CD14-positive monocyte (primary cell): Measurements from ENCODE around the gene COX6B1. TPM values are rescaled to one million over a fixed set of nuclear protein-coding genes. Genes with fewer than 3 reads are reported as not detected.
A peak's percentile ranks its signal among the peaks of the same experiment; 100 is the strongest.

Source experiments
- DNase-seq, 3 donors: peaks; one replicate each; pipeline ENCODE4 v3.0.0-alpha.2; 2011 to 2022
- H2AFZ ChIP-seq: 2 replicates; pipeline ENCODE4 v1.6.0; 2012; ENCODE audit warnings: mild to moderate bottlenecking, low read depth, low read length, inconsistent platforms; ENCODE audit not compliant: insufficient read depth, poor library complexity, severe bottlenecking
- H3K27ac ChIP-seq, 2 donors: 1 replicate in 1 of 2; 2 replicates in 1 of 2; pipeline ENCODE4 v1.5.1; 2012 to 2013; ENCODE audit warnings: low read length in 2 of 2, control low read depth in 1 of 2, inconsistent platforms in 1 of 2, low read depth in 1 of 2, mild to moderate bottlenecking in 1 of 2
- H3K27me3 ChIP-seq, 2 donors: one replicate each; pipeline versions ENCODE4 v1.6.0 to v1.6.1; 2011 to 2013; ENCODE audit warnings: low read length in 2 of 2; ENCODE audit not compliant: control insufficient read depth in 2 of 2, insufficient read depth in 2 of 2
- H3K36me3 ChIP-seq, 2 donors: replicated peaks in 1 of 2; 1 replicate in 1 of 2; 2 replicates in 1 of 2; pipeline versions ENCODE4 v1.5.1 to v1.6.1; 2012 to 2013; ENCODE audit warnings: low read length in 2 of 2, control low read depth in 1 of 2, inconsistent platforms in 1 of 2, mild to moderate bottlenecking in 1 of 2; ENCODE audit not compliant: insufficient read depth in 2 of 2, control insufficient read depth in 1 of 2
- H3K4me1 ChIP-seq, 2 donors: 1 replicate in 1 of 2; 2 replicates in 1 of 2; pipeline versions ENCODE4 v1.5.1 to v1.6.1; 2012 to 2013; ENCODE audit warnings: low read length in 2 of 2, control low read depth in 1 of 2, inconsistent platforms in 1 of 2, mild to moderate bottlenecking in 1 of 2, moderate library complexity in 1 of 2; ENCODE audit not compliant: insufficient read depth in 2 of 2, control insufficient read depth in 1 of 2
- H3K4me2 ChIP-seq: replicated peaks from 2 replicates; pipeline ENCODE3; 2012; ENCODE audit warnings: low read length, moderate library complexity, mild to moderate bottlenecking; ENCODE audit not compliant: poor library complexity, severe bottlenecking; ENCODE audit errors: extremely low read depth
- H3K4me3 ChIP-seq, 3 experiments: fragments of 200-600 bp in 1 of 3; sonication (generic) in 1 of 3; replicated peaks in 1 of 3; 1 replicate in 2 of 3; 2 replicates in 1 of 3; pipeline ENCODE4 v1.5.1; 2011 to 2013; ENCODE audit warnings: low read length in 3 of 3, mild to moderate bottlenecking in 3 of 3, control low read depth in 2 of 3, low read depth in 2 of 3, inconsistent platforms in 1 of 3, moderate library complexity in 1 of 3
- H3K79me2 ChIP-seq: 2 replicates; pipeline ENCODE4 v1.6.0; 2012; ENCODE audit warnings: mild to moderate bottlenecking, control low read depth, inconsistent platforms, low read length, moderate library complexity; ENCODE audit not compliant: insufficient read depth
- H3K9ac ChIP-seq: 2 replicates; pipeline ENCODE4 v1.6.0; 2017; ENCODE audit warnings: low read length, mild to moderate bottlenecking; ENCODE audit not compliant: insufficient read depth, poor library complexity, severe bottlenecking
- H3K9me3 ChIP-seq, 2 donors: replicated peaks in 1 of 2; 1 replicate in 1 of 2; 2 replicates in 1 of 2; pipeline versions ENCODE4 v1.5.1 to v1.6.1; 2012 to 2013; ENCODE audit warnings: low read length in 2 of 2, control low read depth in 1 of 2; ENCODE audit not compliant: control insufficient read depth in 1 of 2, insufficient read depth in 1 of 2
- H4K20me1 ChIP-seq: 2 replicates; pipeline ENCODE4 v1.6.0; 2012; ENCODE audit warnings: mild to moderate bottlenecking, low read length, control low read depth, moderate library complexity; ENCODE audit not compliant: insufficient read depth
- H3K27ac Mint-ChIP-seq, 7 donors: one replicate each; pipeline ENCODE4 v1.8.0; 2020; ENCODE audit warnings: mild to moderate bottlenecking in 7 of 7, mixed read lengths in 7 of 7, moderate library complexity in 6 of 7, inconsistent platforms in 2 of 7
- H3K27me3 Mint-ChIP-seq, 3 donors: one replicate each; pipeline ENCODE4 v1.8.0; 2021 to 2022; ENCODE audit warnings: low read depth in 3 of 3, mild to moderate bottlenecking in 3 of 3, mixed read lengths in 3 of 3, moderate library complexity in 3 of 3, inconsistent platforms in 1 of 3
- H3K36me3 Mint-ChIP-seq, 2 donors: one replicate each; pipeline ENCODE4 v1.8.0; 2020; ENCODE audit warnings: mixed read lengths in 2 of 2, inconsistent platforms in 1 of 2, mild to moderate bottlenecking in 1 of 2
- H3K4me1 Mint-ChIP-seq: one replicate; pipeline ENCODE4 v1.8.0; 2020; ENCODE audit warnings: mild to moderate bottlenecking, mixed read lengths
- H3K4me3 Mint-ChIP-seq, 2 donors: one replicate each; pipeline ENCODE4 v1.8.0; 2020; ENCODE audit warnings: mild to moderate bottlenecking in 2 of 2, mixed read lengths in 2 of 2, moderate library complexity in 1 of 2
- H3K9me3 Mint-ChIP-seq, 7 donors: one replicate each; pipeline ENCODE4 v1.8.0; 2020 to 2022; ENCODE audit warnings: mixed read lengths in 7 of 7, mild to moderate bottlenecking in 6 of 7, moderate library complexity in 6 of 7, inconsistent platforms in 2 of 7
- WGBS: methylation state at CpG from one replicate; pipeline ENCODE4 v1.1.5; 2013; ENCODE audit warnings: missing lambda C conversion rate; ENCODE audit not compliant: insufficient coverage; 5-methylcytosine and 5-hydroxymethylcytosine counted together
- intact Hi-C, 2 donors: fragments of 100-400 bp; cut with micrococcal nuclease; formaldehyde crosslinking; loops; one replicate each; pipeline versions ENCODE4 v1.15.0 to v1.15.1; 2023
- polyA plus RNA-seq, 3 donors: library from polyadenylated mRNA; depleted of rRNA in 1 of 3; unstranded in 2 of 3; stranded (reverse) in 1 of 3; fragments of 300-500 nt in 2 of 3; fragments of >200 nt in 1 of 3; fragmentation: Illumina TruSeq in 2 of 3; gene quantifications; 1 replicate in 2 of 3; 2 replicates in 1 of 3; pipeline ENCODE4 v1.2.3, GENCODE V29; 2012 to 2021
- TF ChIP-seq, protein P1 (sequence below): fragments of 200-600 bp; IDR thresholded peaks from one replicate; pipeline ENCODE4 v1.8.0; 2022; ENCODE audit warnings: antibody characterized with exemption, mild to moderate bottlenecking

COX6B1 gene
- polyA plus RNA-seq, 3 donors: 611 to 948 (median 825) TPM

DNA sequence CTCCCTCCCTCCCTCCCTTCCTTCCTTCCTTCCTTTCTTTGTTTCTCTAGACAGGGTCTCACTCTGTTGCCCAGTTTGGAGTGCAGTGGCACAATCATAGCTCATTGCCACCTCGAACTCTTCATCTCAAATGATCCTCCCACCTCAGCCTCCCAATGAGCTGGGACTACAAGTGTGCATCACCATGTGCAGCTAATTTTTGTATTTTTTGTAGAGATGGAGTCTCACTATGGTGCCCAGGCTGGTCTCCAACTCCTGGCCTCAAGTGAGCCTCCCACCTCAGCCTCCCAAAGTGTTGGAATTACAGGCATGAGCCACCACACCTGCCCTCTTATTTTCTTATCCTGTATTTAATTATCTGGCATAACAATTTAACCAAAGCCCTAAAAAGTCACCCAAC is 22.6 kb downstream of the COX6B1 start:
- H3K27me3 ChIP-seq: peaks cover 9 to 39% of the 10 kb centered on the region in 2 donors
- no peak for DNase-seq
- TF ChIP-seq, protein P1, sequence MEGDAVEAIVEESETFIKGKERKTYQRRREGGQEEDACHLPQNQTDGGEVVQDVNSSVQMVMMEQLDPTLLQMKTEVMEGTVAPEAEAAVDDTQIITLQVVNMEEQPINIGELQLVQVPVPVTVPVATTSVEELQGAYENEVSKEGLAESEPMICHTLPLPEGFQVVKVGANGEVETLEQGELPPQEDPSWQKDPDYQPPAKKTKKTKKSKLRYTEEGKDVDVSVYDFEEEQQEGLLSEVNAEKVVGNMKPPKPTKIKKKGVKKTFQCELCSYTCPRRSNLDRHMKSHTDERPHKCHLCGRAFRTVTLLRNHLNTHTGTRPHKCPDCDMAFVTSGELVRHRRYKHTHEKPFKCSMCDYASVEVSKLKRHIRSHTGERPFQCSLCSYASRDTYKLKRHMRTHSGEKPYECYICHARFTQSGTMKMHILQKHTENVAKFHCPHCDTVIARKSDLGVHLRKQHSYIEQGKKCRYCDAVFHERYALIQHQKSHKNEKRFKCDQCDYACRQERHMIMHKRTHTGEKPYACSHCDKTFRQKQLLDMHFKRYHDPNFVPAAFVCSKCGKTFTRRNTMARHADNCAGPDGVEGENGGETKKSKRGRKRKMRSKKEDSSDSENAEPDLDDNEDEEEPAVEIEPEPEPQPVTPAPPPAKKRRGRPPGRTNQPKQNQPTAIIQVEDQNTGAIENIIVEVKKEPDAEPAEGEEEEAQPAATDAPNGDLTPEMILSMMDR: no peak
- no peak overlapping the region for H3K4me3 ChIP-seq
- intact Hi-C loops: no loop called here
- Mint-ChIP-seq H3K36me3 (no peaks in the 10 kb centered on the region), H3K9me3 (peaks cover 0 to 9% (median 0%) of the 10 kb centered on the region in 7 donors), H3K27me3 (peaks cover 49 to 57% (median 55%) of the 10 kb centered on the region in 3 donors), H3K27ac (peak overlapping the region in 2 of 7 donors; percentile 55 to 75), H3K4me3 (no peak overlapping the region), H3K4me1 (peaks cover 6% of the 10 kb centered on the region)
- H3K36me3 ChIP-seq: peaks cover 0 to under 1% of the 10 kb centered on the region in 2 donors
- H4K20me1 ChIP-seq: no peaks in the 10 kb centered on the region
- no peak overlapping the region for H3K27ac ChIP-seq
- H3K9ac ChIP-seq: no peak overlapping the region
- peaks cover 0 to 6% of the 10 kb centered on the region in 2 donors for H3K4me1 ChIP-seq
- H3K4me2 ChIP-seq: no peak overlapping the region
- H3K79me2 ChIP-seq: no peaks in the 10 kb centered on the region
- H3K9me3 ChIP-seq: peaks cover 0 to 7% of the 10 kb centered on the region in 2 donors
- no peak overlapping the region for H2AFZ ChIP-seq
- no CpG with 5 or more reads among the region's 1 CpG for WGBS

DNA sequence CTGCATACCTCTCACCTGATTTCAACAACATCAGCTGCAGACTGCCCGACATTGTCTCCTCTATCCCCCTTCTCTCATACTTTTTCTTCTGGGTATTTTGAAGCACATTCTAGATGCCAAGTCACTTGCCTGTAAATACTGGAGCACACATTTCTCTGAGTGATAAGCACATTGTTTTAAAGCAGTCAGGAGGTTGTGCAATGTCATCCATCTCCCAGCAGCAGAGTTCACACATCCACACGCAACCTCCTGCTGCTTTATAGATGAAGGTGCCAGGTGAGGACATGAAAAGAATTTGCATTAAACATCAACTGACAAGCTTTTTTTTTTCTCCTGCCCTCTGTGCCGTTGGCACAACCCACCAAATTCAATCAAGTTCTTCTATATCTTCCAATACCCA is 23.7 kb downstream of the COX6B1 start:
- Histone ChIP-seq H3K27me3 (peaks cover 9 to 39% of the 10 kb centered on the region in 2 donors), H3K27ac (no peak overlapping the region), H3K9ac (no peak overlapping the region), H3K79me2 (no peaks in the 10 kb centered on the region), H3K4me3 (no peak overlapping the region), H2AFZ (no peak overlapping the region), H3K4me1 (peaks cover 0 to 6% of the 10 kb centered on the region in 2 donors), H4K20me1 (no peaks in the 10 kb centered on the region), H3K36me3 (no peaks in the 10 kb centered on the region), H3K4me2 (no peak overlapping the region), H3K9me3 (peaks cover 0 to 7% of the 10 kb centered on the region in 2 donors)
- Mint-ChIP-seq H3K27me3 (peaks cover 55 to 64% (median 59%) of the 10 kb centered on the region in 3 donors), H3K9me3 (peaks cover 0 to 9% (median 0%) of the 10 kb centered on the region in 7 donors), H3K36me3 (no peaks in the 10 kb centered on the region), H3K27ac (no peak overlapping the region), H3K4me1 (peaks cover 6% of the 10 kb centered on the region), H3K4me3 (peak overlapping the region in 1 of 2 donors; percentile 22)
- TF ChIP-seq, protein P1: no peak
- no peak for DNase-seq
- intact Hi-C loops: no loop called here
- WGBS: 67% methylated on average over 1 of the region's 3 CpGs
